AML-193 (cell line): ENCODE measurements around the gene SLC3A2.
A peak's percentile ranks its signal among the peaks of the same experiment; 100 is the strongest.

Experiments used
- DNase-seq, 2 experiments: peaks; one replicate each; lab custom pipeline; 2025; lab: John Stamatoyannopoulos, UW

The SLC3A2 gene

DNA sequence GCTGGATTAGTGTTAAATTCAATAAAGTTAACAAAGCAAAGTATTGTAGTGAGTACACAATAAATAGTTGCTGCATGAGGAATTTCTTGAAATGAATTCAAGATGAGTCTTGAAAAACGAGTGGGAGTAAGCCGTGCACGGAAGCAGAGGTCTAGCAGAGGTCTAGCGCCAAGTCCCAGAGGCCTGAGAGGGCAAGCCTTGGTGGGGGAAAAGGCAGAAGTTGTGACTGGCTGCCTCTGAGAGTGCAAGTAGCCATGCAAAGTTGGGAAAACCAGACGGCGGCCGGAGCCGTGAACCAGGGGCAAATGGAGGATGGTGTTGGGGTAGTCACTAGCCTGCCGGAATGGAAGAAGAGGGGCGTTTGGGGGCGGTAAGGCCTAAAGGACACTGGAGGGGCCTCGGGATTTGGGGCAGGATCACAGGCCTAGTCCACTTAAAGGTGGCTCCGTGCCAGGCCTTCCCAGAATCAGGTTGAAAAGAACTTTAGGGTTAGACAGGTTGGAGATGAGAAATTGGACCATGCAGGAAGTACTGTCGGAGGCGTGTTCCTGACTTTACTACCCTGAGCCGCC, 379 bp upstream of the SLC3A2 start:
- peak; percentile 48 to 51 for DNase-seq

DNA sequence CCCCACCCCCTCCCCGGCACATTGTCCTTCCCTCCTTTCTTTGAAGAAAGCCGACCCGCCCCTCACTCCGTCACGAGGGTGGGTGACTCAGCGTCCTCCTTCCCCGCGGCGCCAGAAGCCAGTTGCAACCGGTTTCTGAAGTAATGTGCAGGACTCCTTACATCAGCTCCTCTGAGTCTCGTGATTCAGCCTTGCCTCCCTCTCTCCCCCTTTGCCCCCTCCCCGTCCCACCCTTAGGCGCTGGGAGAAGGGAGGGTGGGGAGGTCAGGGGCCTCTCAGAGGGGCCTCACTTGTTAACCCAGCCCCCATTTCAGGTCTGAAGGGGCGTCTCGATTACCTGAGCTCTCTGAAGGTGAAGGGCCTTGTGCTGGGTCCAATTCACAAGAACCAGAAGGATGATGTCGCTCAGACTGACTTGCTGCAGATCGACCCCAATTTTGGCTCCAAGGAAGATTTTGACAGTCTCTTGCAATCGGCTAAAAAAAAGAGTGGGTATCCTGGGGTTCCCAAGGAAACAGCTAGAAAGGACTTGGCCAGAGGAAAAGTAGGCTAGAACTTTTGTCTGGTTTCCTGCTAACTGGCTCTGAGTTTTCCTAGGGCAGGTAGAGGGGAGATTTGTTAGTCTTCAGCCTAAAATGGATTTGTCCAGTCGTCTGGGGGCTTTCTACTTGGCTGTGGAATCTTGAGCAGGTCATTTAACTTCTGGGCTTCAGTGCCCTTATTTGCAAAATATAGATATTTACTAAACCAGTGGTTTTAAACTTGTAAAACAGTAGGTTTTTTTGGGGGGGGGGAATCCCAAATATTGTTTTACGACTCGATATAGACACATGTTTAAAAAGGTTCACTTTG, 1.1 kb downstream of the SLC3A2 start:
- peak; percentile 91 to 93 for DNase-seq

DNA sequence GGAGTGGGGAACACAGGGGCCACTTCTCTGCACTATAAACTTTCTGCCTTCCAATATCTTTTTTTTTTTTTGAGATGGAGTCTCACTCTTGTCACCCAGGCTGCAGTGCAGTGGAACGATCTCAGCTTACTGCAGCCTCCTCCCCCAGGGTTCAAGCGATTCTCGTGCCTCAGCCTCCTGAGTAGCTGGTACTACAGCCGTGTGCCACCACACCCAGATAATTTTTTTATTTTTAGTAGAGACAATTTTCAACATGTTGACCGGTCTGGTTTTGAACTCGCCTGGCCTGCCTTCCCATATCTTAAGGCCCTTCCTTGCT, 1.7 kb downstream of the SLC3A2 start:
- no peak for DNase-seq

DNA sequence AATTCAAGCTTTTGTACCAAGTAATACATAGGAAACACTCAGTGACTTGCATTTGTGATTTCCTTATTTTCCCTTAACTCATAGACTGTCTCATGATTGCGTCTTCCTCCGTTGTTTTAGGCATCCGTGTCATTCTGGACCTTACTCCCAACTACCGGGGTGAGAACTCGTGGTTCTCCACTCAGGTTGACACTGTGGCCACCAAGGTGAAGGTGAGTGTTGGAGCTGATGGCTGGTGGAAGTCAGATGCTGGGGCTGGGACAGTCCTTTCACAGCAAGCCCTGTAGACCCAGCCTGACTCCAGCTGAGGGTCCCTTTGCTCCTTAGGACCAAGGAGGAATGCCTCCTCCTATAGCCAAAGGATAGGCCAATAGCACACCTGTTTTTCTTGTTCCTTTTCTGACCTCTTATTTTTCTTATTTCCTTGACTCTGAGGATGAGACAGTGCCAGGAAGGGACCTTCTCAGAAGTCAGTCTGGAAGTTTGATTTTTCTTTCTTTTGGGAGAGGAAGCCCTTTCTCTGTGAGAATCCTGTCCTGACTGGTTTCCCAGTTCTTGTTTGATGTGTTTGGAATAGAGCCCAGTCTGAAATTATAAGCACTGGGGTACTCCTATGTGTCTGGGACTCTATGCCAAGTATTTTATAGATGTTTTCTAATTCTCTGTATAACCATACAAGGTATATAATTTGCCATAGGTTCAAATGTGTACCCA, 2.2 kb downstream of the SLC3A2 start:
- DNase-seq: no peak

DNA sequence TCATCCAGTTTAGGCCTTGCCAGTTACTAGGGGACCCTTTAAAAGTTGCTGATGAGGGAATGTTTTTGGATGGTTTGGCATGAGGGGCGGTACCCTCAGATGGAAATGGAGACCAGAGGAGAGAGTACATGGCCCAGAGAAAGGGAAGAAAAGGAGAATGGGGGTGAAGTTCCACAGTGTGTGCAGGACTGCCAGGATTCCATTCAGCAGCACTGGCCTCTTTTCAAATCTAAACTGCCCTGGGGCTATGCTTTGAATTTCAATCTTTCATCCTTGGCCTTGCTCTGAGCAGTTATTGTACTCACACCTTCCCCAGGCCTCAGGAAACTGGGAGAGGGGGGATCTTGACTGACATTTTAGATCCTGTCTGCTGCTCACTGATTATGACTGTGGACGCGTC, 3.0 kb downstream of the SLC3A2 start:
- DNase-seq: no peak

DNA sequence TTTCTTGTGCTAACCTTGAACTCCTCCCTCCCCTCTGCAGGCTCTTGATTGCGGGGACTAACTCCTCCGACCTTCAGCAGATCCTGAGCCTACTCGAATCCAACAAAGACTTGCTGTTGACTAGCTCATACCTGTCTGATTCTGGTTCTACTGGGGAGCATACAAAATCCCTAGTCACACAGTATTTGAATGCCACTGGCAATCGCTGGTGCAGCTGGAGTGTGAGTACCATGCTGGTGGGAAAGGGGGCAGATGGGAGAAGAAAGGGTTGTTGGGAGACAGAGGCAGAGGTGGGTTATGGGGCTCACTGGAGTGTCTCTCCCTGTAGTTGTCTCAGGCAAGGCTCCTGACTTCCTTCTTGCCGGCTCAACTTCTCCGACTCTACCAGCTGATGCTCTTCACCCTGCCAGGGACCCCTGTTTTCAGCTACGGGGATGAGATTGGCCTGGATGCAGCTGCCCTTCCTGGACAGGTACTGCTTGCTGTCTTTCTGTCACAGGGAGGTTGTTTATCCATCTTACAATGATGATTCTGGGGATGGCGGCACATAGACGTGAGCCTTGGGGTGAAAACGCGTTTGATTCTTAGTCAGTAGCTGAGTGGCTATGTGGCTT, 4.5 kb downstream of the SLC3A2 start:
- DNase-seq: no peak

DNA sequence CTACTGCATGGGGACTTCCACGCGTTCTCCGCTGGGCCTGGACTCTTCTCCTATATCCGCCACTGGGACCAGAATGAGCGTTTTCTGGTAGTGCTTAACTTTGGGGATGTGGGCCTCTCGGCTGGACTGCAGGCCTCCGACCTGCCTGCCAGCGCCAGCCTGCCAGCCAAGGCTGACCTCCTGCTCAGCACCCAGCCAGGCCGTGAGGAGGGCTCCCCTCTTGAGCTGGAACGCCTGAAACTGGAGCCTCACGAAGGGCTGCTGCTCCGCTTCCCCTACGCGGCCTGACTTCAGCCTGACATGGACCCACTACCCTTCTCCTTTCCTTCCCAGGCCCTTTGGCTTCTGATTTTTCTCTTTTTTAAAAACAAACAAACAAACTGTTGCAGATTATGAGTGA, 7.7 kb downstream of the SLC3A2 start:
- no peak for DNase-seq

DNA sequence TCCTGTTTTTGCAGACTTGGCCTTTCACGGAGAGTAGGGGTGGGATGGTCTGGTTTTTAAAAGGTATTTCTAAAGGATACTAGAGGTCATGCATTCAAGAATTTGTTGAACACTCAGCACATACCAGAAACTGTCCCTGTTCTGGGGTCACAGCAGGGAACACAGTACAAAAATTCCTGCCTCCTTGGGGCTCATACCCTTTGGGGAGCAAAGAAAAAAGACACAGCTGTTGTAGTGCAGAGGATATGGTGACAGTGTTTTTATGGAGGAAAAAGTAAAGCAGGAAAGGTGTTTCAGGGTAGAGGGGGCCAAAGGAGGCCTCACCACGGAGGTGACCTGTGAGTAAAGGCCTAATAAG, 8.4 kb downstream of the SLC3A2 start:
- DNase-seq: no peak

DNA sequence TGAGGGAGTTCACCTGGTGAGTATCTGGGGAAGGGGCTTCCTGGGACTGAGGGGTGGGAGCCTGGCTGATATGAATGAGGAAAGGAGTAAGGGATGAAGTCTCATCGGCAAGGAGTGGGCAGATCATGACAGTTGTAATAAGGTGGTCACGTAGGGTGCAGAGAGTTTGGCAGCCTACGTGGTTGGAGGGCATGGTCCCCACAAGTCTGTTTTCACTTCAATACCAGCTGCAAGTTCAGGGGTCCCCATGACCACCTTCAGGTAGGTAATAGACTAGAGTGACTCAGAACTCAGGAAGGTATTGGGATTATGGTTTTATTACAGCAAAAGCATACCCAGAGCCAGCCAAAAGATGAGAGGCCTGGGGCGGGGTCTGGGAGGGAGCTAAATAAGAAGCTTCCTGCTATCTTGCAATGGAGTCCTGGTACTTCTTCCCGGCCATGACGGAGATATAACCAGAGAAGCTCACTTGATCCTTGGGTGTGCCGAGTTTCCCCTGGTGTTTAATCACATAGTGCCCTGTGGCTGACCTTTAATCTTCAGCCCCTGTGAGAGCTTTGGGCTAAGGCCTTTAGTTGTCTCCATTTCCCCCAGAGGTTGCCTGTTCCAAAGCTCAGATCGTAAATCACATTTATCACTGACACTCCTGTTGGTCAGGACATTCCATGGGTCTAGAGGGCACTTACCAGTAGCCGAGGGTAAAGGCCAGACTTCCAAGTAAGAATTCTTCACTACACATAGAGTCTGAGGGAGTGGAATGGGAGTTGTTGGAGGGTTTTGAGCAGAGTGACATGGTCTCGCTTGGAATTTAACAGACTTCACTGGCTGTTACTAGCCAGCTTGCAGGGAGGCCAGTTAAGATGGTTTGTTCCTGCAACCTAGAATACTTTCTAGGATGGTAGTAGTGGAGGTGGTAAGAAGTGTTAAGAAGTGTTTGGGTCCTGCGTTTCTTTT, 9.1 kb downstream of the SLC3A2 start:
- DNase-seq: no peak

DNA sequence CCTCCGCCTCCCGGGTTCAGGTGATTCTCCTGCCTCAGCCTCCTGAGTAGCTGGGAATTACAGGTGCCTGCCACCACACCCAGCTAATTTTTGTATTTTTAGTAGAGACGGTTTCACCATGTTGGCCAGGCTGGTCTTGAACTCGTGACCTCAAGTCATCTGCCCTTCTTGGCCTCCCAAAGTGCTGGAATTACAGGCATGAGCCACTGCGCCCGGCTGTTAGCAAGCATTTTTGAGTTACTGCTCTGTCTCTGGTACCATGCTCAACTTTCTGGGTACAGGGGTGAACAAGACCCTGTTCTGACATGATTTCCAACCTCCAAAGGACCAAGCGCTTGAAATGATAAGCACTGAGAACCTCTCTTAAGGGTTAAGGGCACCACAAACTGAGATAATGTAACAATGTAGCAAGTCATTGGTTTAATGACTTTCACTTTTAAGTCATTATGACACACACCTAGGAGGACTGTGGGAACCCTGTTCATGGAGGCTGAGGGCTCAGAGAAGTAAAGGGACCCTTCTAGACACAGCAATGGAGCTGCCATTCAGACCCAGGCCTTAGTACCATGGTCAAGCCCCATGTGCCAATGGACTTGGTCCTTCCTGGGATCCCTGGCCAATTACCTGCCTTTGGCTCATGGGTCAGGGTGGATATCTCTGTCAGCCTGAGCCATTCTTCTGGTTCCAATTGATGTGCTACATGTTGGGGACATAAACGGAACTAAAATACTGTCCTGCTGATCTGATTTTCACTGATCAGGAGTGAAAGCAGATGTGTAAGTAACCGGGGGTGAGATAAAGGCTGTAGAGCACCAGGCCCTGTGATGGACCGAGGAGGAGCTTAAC, 11.6 kb downstream of the SLC3A2 start:
- no peak for DNase-seq

DNA sequence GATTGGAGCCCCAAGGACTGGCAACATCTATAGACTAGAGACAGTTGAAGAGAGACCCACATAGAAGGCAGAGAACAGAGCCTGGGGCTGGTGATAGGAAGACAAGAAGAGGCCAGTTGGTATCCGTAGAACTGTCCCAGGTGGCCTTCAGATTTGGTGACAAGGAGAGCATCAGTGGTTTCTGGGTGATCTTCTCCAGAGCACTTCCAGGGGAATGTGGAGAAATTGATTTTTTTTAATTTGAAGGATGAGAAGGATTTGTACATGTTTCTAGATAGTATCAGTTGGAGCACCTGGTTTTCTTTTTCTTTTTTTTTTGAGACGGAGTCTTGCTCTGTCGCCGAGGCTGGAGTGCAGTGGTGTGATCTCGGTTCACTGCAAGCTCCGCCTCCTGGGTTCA, 14.8 kb downstream of the SLC3A2 start:
- no peak for DNase-seq

DNA sequence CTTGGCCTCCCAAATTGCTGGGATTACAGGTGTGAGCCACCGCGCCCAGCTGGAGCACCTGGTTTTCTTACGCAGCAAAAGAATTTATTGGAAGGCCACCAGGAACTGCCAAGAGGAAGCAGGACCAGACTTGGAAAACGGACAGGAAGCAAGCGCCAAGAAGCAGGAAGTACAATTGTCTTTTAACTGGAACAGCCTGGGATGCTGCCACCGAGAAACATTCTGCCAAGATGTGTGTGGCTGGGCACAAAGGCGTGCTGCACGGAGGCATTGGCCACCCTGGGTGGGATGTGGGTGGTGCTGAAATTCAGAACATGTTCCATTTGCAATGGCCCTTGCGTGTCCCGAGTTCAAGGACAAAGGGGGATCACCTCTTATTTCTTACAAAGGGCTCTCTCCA, 15.4 kb downstream of the SLC3A2 start:
- DNase-seq: no peak

DNA sequence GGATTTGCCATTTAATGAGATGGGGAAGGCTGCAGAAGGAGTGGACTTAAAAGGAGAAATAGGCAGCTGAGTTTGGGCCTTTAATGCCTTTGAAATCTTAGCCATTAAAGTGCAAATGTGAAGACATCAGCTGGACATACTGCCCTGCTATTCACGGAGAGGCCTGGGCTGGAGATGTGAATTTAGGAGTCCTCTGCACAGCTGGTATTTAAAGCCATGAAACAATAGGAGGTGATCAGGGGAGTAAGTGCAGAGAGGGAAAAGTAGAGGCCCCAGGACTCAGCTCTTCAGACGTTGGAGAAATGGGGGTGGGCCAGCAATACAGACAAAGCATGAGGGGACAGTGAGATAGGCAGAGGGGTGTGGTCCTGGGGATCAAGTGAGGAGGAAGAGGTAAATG, 16.6 kb downstream of the SLC3A2 start:
- no peak for DNase-seq

DNA sequence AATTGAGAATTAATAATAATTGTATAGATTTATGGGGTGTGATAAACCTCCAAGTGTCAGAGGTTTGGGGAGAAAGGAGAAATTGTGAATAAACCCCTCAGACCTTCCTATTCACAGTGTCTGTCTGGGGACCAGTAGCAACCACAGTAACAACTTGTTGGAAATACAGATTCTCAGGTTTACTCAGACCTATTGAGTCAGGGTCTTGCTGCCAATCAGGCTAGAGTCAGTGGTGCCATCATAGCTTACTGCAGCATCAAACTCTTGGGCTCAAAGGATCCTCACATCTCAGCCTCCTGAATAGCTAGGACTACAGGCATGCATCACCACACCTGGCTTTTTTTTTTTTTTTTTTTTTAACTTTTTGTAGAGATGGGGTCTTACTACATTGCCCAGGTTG, 17.3 kb downstream of the SLC3A2 start:
- no peak for DNase-seq

DNA sequence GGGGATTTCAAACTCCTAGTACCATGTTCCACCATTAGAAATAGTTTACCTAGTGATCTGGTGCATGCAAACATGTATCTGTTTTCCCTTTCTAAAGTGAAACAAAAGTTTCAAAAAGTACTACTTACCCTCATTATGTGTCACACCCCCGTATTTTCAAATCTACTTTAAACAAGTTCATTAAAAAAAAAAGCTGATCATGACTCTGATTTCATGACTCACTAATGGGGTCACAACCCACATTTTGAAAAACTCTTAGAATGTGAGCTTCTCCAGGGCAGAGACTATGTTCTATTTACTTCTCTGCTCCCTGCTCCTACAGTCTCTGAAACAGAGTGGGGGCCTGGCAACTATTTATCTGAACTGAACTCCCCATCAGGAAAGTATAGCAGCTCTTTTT, 22.2 kb downstream of the SLC3A2 start:
- no peak for DNase-seq

DNA sequence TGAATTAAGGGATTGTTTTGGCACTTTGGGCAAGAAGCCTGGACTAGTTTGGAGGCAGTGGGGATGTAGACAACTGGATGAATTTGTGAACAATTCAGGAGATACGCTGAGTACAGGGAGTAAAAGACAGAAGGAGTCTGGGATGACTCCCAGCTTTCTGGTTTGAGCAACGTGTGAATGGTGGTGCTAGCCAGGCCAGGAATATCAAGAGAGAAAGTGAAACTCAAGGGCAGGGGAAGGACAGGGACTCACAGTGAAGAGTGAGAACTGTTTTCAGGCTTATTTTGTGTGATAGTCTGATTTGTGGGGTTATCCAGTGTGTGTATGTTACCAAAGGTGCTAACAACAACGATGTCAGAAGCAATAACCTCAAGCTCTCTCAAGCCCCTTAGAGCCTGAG, 24.6 kb downstream of the SLC3A2 start:
- DNase-seq: no peak

DNA sequence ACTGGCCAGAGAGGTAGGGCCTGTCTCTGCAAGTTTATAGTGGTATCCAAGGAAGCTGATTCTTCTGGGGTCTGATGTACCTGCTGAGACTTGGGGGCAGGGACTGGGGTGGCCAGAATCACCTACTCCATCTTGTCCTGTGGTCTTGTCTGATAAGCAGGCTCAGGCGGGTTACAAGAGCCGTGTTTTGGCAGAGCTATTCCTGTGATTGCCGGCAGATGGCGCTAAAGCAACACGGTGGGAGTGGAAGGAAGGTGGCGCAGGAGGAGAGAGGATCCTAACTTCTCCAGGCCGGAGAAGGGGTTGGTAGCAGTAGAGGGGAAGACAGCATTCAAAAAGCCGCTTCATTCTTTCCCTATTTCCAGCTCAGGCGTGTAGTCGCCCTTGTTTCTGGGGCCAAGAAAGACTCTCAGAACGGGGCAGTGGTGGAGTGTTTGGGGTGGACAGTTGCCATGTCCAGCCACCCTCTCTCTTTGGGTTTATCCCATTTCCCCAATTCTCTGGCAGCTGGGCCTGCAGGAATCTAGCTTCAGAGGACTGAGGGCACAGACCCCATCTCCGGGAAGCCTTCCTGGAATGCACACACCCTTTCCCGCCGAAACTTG, 25.3 kb downstream of the SLC3A2 start:
- DNase-seq: peak; percentile 43 to 67

DNA sequence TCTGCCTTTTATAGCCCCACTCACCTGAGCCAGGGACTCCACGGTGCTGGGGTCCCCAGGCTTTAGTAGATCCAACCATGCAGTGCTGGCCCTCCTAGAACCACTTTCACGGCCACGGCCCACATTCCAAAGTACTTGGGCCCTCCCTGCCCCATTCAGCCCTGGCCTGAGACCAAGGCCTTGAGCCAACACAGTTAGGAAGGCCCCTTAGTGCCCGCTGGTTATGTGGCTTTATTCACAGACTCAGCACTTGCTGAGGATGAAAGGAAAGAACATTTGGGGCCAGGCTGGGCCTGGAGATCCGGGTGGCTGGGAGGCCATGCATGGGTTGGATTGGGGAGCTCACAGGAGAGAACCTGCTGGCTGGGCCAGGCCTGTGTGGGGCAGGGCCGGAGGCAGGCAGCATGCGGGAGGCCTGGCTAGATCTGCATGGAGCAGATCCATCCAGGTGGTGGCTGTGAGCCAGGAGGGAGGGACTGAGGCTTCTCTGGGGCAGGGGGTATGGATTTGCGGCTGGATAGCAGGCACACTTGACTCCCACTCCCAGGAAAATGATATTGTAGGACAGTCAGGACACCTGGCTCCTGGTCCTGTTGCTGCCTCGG, 27.9 kb downstream of the SLC3A2 start:
- no peak for DNase-seq

DNA sequence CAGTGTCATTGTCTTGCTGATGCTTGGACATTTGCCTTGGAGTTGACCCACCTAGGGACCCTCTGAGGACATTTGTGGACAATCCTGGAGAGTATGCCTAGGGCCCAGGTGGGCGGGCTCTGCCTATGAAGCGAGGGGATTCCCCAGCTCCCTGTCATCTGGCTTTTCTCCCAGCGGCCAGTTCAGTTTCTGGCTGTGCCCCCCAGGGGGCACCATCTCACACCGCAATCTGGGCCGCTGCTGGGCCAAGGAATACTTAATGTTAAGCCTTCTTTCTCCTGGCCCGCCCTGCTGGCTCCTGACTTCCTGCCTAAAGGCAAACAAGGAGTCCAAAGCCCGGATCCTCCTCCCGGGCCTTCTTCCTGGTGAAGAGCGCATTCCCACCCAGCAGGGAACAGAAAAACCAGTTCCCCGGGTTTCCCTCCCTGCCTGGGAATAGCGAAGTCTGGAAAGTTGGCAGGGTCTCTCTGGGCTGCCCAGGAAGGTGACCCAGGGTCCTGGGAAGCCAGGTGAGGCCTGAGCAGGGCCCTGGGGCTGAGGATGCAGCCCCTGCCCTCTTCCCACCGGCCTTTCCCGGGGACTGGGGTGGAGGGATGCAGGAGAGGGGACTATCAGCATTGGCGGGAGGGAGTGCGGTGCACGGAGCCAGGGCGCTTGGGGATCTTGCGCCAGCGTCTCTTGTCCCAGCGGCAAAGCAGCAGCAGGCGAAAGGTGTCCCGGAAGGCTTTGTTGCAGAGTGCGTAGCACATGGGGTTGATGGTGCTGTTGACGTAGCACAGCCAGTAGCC, 28.6 kb downstream of the SLC3A2 start:
- DNase-seq: no peak
